ENCODE measurements around the gene HDLBP. TPM values are rescaled to one million over a fixed set of nuclear protein-coding genes. Genes with fewer than 3 reads are reported as not detected.
"Not testable (repeated sequence)": the region's sequence is repeated elsewhere in the genome, so short reads cannot be mapped to it uniquely, and the experiment has no call there.

Gene HDLBP
- total RNA-seq, 1 donor from 2014 or later = 405 TPM

- Histone ChIP-seq H3K27me3 (ENCODE audit: control insufficient read depth, insufficient read depth, low read length) (no peaks in the 10 kb centered on the region), H3K4me3 (ENCODE audit: low read depth, low read length) (no peak overlapping the region), H3K36me3 (ENCODE audit: control insufficient read depth, insufficient read depth, low read length) (no peaks in the 10 kb centered on the region)
- no peak for TF ChIP-seq CTCF (IDR thresholded peaks at IDR 0.05; ENCODE audit: insufficient read depth, low read length, poor library complexity, severe bottlenecking)
- DNase-seq (ENCODE audit: low read depth) = no peak
Observed at GRCh38 chr2:241280291-241280690, 35.2 kb downstream of the HDLBP start.

- no peak for DNase-seq (ENCODE audit: low read depth)
- no peak for TF ChIP-seq CTCF (IDR thresholded peaks at IDR 0.05; ENCODE audit: insufficient read depth, low read length, poor library complexity, severe bottlenecking)
- H3K4me3 ChIP-seq (ENCODE audit: low read depth, low read length) = no peak overlapping the region
- H3K36me3 ChIP-seq (ENCODE audit: control insufficient read depth, insufficient read depth, low read length) = no peaks in the 10 kb centered on the region
- H3K27me3 ChIP-seq (ENCODE audit: control insufficient read depth, insufficient read depth, low read length) = no peaks in the 10 kb centered on the region
Observed at GRCh38 chr2:241279828-241280227, 35.6 kb downstream of the HDLBP start.

- no peak for TF ChIP-seq CTCF (IDR thresholded peaks at IDR 0.05; ENCODE audit: insufficient read depth, low read length, poor library complexity, severe bottlenecking)
- Histone ChIP-seq H3K27me3 (ENCODE audit: control insufficient read depth, insufficient read depth, low read length) (no peaks in the 10 kb centered on the region), H3K4me3 (ENCODE audit: low read depth, low read length) (no peak overlapping the region), H3K36me3 (ENCODE audit: control insufficient read depth, insufficient read depth, low read length) (no peaks in the 10 kb centered on the region)
- DNase-seq (ENCODE audit: low read depth) = no peak
Observed at GRCh38 chr2:241279413-241279812, 36.1 kb downstream of the HDLBP start.

GRCh38 chr2:241278306-241278705, 37.2 kb downstream of the HDLBP start:
- H3K4me3 ChIP-seq (ENCODE audit: low read depth, low read length) = not testable (repeated sequence)

GRCh38 chr2:241275910-241276309, 39.6 kb downstream of the HDLBP start:
- Histone ChIP-seq H3K4me3 (ENCODE audit: low read depth, low read length) (no peak overlapping the region), H3K27me3 (ENCODE audit: control insufficient read depth, insufficient read depth, low read length) (no peaks in the 10 kb centered on the region), H3K36me3 (ENCODE audit: control insufficient read depth, insufficient read depth, low read length) (no peaks in the 10 kb centered on the region)
- no peak for TF ChIP-seq CTCF (IDR thresholded peaks at IDR 0.05; ENCODE audit: insufficient read depth, low read length, poor library complexity, severe bottlenecking)
- no peak for DNase-seq (ENCODE audit: low read depth)

More at GRCh38 chr2:241278306-241278705, 37.2 kb downstream of the HDLBP start:
- not testable (repeated sequence) for H3K36me3 ChIP-seq (ENCODE audit: control insufficient read depth, insufficient read depth, low read length); H3K27me3 ChIP-seq (ENCODE audit: control insufficient read depth, insufficient read depth, low read length); DNase-seq (ENCODE audit: low read depth)

- no peaks in the 10 kb centered on the region for H3K36me3 ChIP-seq (ENCODE audit: control insufficient read depth, insufficient read depth, low read length)
- TF ChIP-seq CTCF (IDR thresholded peaks at IDR 0.05; ENCODE audit: insufficient read depth, low read length, poor library complexity, severe bottlenecking) = no peak
- H3K27me3 ChIP-seq (ENCODE audit: control insufficient read depth, insufficient read depth, low read length) = no peaks in the 10 kb centered on the region
- H3K4me3 ChIP-seq (ENCODE audit: low read depth, low read length) = no peak overlapping the region
- DNase-seq (ENCODE audit: low read depth) = no peak
Observed at GRCh38 chr2:241275504-241275903, 40.0 kb downstream of the HDLBP start.

All from kidney epithelial cell (primary cell).